GM18526 (cell line): Measurements from ENCODE around the gene LMBR1.

ENCODE experiments used
- POLR2A ChIP-seq: IDR thresholded peaks from 3 replicates; pipeline ENCODE4 v1.6.1; 2011; ENCODE audit not compliant: insufficient read length; ENCODE audit errors: extremely low read depth

LMBR1 gene

GRCh38 chr7:156845379-156846101 lies 47.4 kb downstream of the LMBR1 start:
- no peak for TF ChIP-seq POLR2A

GRCh38 chr7:156843157-156843556 lies 49.8 kb downstream of the LMBR1 start:
- TF ChIP-seq POLR2A = no peak

GRCh38 chr7:156842740-156843140 lies 50.2 kb downstream of the LMBR1 start:
- no peak for TF ChIP-seq POLR2A

DNA sequence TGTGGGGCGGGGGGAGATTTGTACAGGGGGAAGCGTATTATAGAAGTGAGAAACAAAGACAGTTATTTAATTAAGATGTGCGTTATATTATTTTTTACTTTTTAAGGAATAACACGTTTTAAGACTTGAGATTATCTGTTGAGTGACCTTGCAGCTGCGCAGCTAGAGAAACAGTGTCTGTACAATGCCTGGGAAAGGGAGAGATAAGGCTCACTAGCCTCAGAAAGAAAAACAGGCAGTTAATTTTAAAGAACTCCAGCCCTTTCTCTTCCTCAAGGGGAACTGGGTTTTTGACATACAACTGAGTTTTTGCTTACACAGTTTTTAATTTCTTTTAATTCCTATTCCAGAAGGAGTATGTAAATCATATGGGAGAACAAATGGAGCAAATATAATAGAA lies 50.7 kb downstream of the LMBR1 start:
- TF ChIP-seq POLR2A = no peak

DNA sequence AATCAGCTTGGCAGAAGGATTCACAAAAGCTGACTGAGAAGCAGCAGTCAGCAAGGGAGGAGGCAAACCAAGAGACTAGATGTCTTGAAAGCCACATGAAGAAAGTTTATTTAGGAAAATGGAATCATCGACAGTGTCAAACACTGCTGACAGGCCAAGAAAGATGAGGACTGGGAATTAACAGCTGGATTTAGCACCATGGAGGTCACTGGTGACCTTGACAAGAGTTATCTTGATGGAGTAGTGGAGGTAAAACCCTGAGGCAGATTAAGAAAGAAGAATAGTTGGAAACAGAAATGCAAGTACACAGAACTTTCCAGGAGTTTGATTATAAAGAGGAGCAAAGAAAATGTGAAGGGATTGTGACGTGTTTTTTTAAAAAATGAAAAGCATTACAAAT lies 51.5 kb downstream of the LMBR1 start:
- TF ChIP-seq POLR2A = no peak

DNA sequence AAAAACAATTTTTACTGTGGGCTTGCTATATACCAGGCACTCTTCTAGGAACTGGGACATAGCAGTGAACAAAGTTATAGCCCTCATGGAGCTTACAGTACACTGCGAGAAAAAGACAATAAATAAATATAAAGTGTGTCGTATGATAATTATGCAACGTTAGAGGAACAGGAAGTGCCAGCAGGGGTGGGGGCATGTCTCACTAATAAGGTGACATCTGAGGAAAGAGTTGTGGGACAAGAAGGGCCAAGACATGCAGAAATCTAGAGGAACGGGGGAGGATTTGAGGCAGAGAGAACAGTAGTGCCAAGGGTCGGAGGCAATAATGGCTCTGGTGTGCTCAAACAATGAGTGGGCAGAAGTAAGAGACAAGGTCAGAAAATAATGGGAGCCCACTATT lies 52.8 kb downstream of the LMBR1 start:
- no peak for TF ChIP-seq POLR2A

DNA sequence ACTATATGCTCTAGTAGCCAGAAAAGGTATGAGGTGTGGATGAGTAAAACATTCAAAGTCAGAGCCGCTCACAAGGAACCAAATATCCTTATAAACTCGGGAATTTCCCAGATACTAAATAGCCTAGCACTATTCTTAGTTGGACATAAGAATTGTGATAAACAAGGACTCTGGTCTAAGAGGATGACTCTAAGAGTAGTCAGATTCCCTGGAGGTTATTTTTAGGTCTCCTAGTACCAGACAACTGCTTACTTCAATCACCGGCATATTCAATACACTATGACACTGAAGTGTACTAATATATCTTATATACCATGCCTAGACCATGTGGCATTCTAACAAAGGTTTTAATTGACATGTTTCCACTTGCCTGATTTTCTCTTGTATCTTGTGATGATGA lies 56.5 kb downstream of the LMBR1 start:
- no peak for TF ChIP-seq POLR2A

DNA sequence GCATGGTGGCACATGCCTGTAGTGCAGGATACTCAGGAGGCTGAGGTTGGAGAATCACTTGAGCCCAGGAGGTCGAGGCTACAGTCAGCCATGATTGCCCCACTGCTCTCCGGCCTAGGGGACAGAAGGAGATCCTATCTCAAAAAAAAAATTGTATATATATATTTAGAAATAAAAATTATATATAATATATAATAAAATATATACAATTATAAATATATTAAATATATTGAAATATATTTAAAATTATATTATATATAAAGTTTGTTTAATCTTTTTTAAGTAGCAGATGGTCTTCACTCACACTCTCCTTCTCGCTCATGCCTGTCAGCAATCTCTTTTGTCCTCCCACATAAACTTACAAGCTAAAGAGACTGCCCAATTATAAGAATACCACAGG lies 58.5 kb downstream of the LMBR1 start:
- no peak for TF ChIP-seq POLR2A

- no peak for TF ChIP-seq POLR2A
Observed at GRCh38 chr7:156833312-156833711, 59.7 kb downstream of the LMBR1 start.

DNA sequence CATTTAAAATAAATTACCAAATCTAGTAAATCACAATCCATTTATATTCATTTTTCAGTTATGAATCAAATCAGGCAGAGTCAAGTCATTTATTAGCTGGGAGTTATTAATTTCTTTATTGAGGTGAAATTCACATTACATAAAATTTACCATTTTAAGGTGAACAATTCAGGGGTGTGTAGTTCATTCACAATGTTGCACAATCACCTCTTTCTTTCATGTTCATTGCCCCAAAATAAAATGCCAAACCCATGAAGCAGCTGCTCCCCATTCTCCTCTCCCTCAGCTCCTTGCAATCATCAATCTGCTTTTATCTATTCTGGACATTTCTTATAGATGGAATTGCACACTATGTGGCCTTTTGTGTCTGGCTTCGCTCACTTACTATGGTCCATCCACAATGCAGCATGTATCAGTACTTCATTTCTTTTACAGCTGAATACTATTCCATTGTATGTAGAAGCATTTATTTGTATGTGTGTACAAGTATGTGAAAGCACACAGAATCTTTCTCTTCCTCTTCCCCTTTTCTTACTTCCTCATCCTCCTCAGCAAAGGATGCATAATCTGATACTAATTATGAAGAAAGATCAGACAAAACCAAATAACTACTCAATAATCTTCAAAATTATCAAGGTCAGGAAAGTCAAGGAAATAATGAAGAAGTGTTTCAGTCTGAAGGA lies 60.6 kb downstream of the LMBR1 start:
- no peak for TF ChIP-seq POLR2A

DNA sequence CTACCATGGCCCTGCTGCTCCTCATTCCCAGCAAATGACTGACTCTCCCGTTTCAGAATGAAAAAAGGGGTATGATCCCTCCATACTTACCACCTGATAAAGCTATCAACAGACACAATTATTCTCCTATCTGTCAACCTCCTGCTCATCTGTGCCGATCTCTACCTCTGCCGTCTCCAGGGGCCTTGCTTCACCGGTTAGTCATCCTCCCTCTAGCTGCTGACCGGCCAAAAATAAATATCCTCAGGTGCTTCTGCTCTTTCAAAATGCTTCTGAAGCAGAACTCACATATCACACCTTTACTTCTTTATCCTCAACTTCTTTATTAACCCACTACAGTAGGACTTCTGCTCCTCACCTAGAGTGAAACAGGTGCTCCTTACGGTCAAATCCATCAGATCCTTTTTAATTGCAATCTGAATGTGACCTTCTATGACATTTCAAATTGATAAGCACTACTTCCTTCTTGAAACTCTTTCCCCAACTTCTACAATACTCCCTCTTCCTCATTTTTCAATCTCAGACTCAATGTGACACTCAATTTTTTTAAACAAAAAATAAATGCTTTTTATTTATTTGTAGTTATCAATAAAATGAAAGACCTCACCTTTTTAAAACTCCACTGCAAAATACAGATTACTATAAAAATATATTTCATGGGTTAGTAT lies 63.2 kb downstream of the LMBR1 start:
- TF ChIP-seq POLR2A = no peak

- TF ChIP-seq POLR2A = no peak
Observed at GRCh38 chr7:156827587-156828203, 65.3 kb downstream of the LMBR1 start.

GRCh38 chr7:156823435-156823834 lies 69.5 kb downstream of the LMBR1 start:
- no peak for TF ChIP-seq POLR2A

DNA sequence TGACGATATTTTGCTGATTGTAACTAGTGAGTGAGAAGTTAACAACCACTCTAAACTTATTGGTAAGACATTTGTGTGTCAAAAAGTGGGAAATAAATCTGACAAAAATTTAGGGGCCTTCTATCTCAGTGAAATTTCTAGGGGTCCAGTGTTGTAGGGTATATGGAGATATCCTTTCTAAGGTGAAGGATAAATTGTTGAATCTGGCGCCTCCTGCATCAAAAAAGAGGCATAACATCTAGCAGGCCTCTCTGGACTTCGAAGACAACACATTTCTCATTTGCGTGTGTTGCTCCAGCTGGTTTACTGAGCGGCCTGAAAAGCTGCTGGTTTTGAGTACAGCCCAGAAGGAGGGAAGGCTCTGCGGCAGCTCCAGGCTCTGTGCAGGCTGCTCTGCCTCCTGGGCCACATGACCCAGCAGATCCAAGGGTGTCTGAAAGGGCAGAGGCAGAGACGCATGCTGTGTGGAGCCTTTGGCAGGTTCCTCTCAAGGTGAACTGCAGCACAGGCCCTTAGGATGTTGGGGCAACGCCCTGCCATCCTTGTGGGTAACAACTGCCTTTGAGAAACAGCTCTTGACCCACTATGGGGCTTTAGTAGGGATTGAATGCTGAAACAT lies 72.4 kb downstream of the LMBR1 start:
- no peak for TF ChIP-seq POLR2A

GRCh38 chr7:156819733-156820295 lies 73.2 kb downstream of the LMBR1 start:
- no peak for TF ChIP-seq POLR2A
